Liver (tissue), 9 donors: Measurements from ENCODE around the gene DMWD. TPM values are rescaled to one million over a fixed set of nuclear protein-coding genes. Genes with fewer than 3 reads are reported as not detected.

ENCODE experiments used
- DNase-seq: peaks from one replicate; pipeline ENCODE4 v3.0.0-alpha.2; 2017; ENCODE audit warnings: low spot score
- H3K27ac ChIP-seq, 2 donors: one replicate each; pipeline ENCODE4 v1.7.0; 2013; ENCODE audit warnings: inconsistent platforms in 2 of 2, low read length in 2 of 2, control low read depth in 1 of 2, low read depth in 1 of 2, mild to moderate bottlenecking in 1 of 2
- H3K27me3 ChIP-seq, 4 donors: one replicate each; pipeline versions ENCODE4 v1.6.1 to v1.7.0; 2013; ENCODE audit warnings: low read length in 3 of 4, inconsistent platforms in 1 of 4, mild to moderate bottlenecking in 1 of 4, moderate library complexity in 1 of 4; ENCODE audit not compliant: control insufficient read depth in 4 of 4, insufficient read depth in 4 of 4
- H3K36me3 ChIP-seq, 4 donors: one replicate each; pipeline versions ENCODE4 v1.6.1 to v1.7.0; 2013; ENCODE audit warnings: low read length in 3 of 4, mild to moderate bottlenecking in 3 of 4, low read depth in 1 of 4, moderate library complexity in 1 of 4; ENCODE audit not compliant: control insufficient read depth in 4 of 4, insufficient read depth in 3 of 4
- H3K4me1 ChIP-seq, 4 donors: one replicate each; pipeline versions ENCODE4 v1.6.1 to v1.7.0; 2013; ENCODE audit warnings: low read length in 3 of 4, mild to moderate bottlenecking in 3 of 4, moderate library complexity in 1 of 4; ENCODE audit not compliant: control insufficient read depth in 4 of 4, insufficient read depth in 4 of 4
- H3K4me3 ChIP-seq, 3 donors: one replicate each; pipeline versions ENCODE4 v1.6.1 to v1.7.0; 2013; ENCODE audit warnings: low read length in 3 of 3, control low read depth in 1 of 3, low read depth in 1 of 3, mild to moderate bottlenecking in 1 of 3
- H3K9ac ChIP-seq, 2 donors: one replicate each; pipeline ENCODE4 v1.7.0; 2013; ENCODE audit warnings: low read length in 2 of 2, mild to moderate bottlenecking in 2 of 2, moderate library complexity in 2 of 2, control low read depth in 1 of 2, low read depth in 1 of 2
- H3K9me3 ChIP-seq, 4 donors: one replicate each; pipeline versions ENCODE4 v1.6.1 to v1.7.0; 2013; ENCODE audit warnings: low read length in 3 of 4; ENCODE audit not compliant: control insufficient read depth in 4 of 4
- FOXA1 ChIP-seq: IDR thresholded peaks from 2 replicates; pipeline ENCODE4 v1.6.1; 2016; ENCODE audit warnings: antibody characterized with exemption
- FOXA2 ChIP-seq: IDR thresholded peaks from 2 replicates; pipeline ENCODE4 v1.6.1; 2016; ENCODE audit warnings: antibody characterized with exemption
- GABPA ChIP-seq, 2 donors: IDR thresholded peaks in 1 of 2; conservative IDR thresholded peaks in 1 of 2; 2 replicates each; pipeline ENCODE4 v1.6.1; 2016; ENCODE audit warnings: antibody characterized with exemption in 2 of 2, mild to moderate bottlenecking in 1 of 2, moderate library complexity in 1 of 2
- JUND ChIP-seq, 2 donors: IDR thresholded peaks; 2 replicates each; pipeline ENCODE4 v1.6.1; 2016; ENCODE audit warnings: antibody characterized with exemption in 2 of 2
- NR2F2 ChIP-seq: IDR thresholded peaks from 2 replicates; pipeline ENCODE4 v1.6.1; 2016; ENCODE audit warnings: antibody characterized with exemption
- RXRA ChIP-seq, 2 donors: IDR thresholded peaks; 2 replicates each; pipeline ENCODE4 v1.6.1; 2017 to 2018; ENCODE audit warnings: antibody characterized with exemption in 2 of 2, mild to moderate bottlenecking in 1 of 2
- TAF1 ChIP-seq: conservative IDR thresholded peaks from 2 replicates; pipeline ENCODE4 v1.6.1; 2016; ENCODE audit warnings: antibody characterized with exemption, mild to moderate bottlenecking
- YY1 ChIP-seq: IDR thresholded peaks from 2 replicates; pipeline ENCODE4 v1.6.1; 2016; ENCODE audit warnings: antibody characterized with exemption, mild to moderate bottlenecking
- WGBS: extraction: QIAGEN DNeasy Blood & Tissue Kit; methylation state at CpG from one replicate; pipeline ENCODE4 v1.1.7; 2013; 5-methylcytosine and 5-hydroxymethylcytosine counted together
- polyA plus RNA-seq, 2 donors: library from polyadenylated mRNA; stranded (reverse) in 1 of 2; unstranded in 1 of 2; fragments of 200-250 nt in 1 of 2; fragments of >200 nt in 1 of 2; fragmentation: Nextera tagmentation in 1 of 2; extraction: Ambion mirVana in 1 of 2; gene quantifications; one replicate each; pipeline versions ENCODE4 v1.2.1 to v1.2.3, GENCODE V29; 2013 to 2015
- total RNA-seq, 2 donors: library from RNA; depleted of rRNA; stranded (reverse); fragments of >200 nt; gene quantifications; one replicate each; pipeline ENCODE4 v1.2.3, GENCODE V29; 2014
- TF ChIP-seq, protein P1 (sequence below): IDR thresholded peaks from 2 replicates; pipeline ENCODE4 v1.6.1; 2016; ENCODE audit warnings: antibody characterized with exemption
- TF ChIP-seq, protein P2 (sequence below): fragments of 150-350 bp; IDR thresholded peaks from 2 replicates; pipeline ENCODE4 v1.5.1; 2017; ENCODE audit warnings: improper control_type of control experiment, low read depth, low read length; ENCODE audit not compliant: missing input control
- TF ChIP-seq, protein P3 (sequence below): IDR thresholded peaks from 2 replicates; pipeline ENCODE4 v1.6.1; 2016; ENCODE audit warnings: antibody characterized with exemption
- TF ChIP-seq, protein P4 (sequence below): IDR thresholded peaks from 2 replicates; pipeline ENCODE4 v1.6.1; 2016; ENCODE audit warnings: antibody characterized with exemption
- donor health status: healthy.
- donor health status: healthy.
- donor health status: healthy.
- donor health status: healthy.
- donor health status: healthy.

The DMWD gene
- total and polyA plus RNA-seq, 4 donors = 3.7 to 14.6 (median 8.9) TPM

DNA sequence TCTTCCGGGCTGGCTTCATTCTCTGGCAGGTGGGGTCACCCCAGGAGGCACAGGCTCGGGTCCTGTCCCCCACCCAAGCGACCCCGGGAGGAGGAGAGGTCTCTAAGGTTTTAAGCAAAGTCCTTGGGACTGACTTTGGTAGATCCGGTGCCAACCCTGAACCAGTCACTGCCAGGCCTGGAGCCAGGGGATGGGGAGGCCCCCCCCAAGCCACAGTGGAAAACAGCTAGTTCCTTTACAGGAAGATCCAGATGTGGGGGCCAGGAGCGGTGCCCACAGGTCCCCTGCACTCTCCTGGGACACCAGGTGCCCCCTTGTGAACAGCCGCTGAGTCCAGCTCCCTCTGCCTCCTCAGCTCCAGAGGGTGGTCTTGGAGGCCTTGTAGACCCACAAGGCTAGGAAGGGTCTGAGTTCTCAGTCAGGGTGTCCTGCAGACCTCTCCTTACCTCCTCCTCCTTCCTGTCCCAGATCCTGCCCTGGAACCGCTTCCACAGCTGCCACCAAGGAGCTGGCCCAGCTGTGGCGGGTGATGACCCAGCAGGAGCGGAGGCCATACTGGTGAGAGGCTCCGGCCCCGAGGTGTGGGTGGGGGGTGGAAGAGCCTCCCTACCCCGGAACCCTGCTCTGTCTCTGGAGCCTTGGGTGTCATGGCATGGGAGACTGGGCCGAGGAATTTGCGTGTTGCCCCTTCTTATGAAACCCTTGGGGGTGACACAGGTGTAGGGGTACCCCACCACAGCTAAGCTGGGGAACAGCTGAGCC is 29.6 kb downstream of the DMWD start:
- Histone ChIP-seq H3K27me3 (no peaks in the 10 kb centered on the region), H3K4me1 (peaks cover 3 to 24% (median 6%) of the 10 kb centered on the region in 4 donors), H3K36me3 (peaks cover 0 to 2% (median 0%) of the 10 kb centered on the region in 4 donors), H3K27ac (no peak overlapping the region), H3K9me3 (no peaks in the 10 kb centered on the region), H3K4me3 (no peak overlapping the region), H3K9ac (no peak overlapping the region)
- no peak for DNase-seq
- WGBS = 92% methylated on average over 15 of the region's 15 CpGs
- TF ChIP-seq GABPA (IDR thresholded peaks at IDR 0.05 in 1 of 2, conservative IDR thresholded peaks at IDR 0.05 in 1 of 2) = no peak
- TF ChIP-seq, protein P1, sequence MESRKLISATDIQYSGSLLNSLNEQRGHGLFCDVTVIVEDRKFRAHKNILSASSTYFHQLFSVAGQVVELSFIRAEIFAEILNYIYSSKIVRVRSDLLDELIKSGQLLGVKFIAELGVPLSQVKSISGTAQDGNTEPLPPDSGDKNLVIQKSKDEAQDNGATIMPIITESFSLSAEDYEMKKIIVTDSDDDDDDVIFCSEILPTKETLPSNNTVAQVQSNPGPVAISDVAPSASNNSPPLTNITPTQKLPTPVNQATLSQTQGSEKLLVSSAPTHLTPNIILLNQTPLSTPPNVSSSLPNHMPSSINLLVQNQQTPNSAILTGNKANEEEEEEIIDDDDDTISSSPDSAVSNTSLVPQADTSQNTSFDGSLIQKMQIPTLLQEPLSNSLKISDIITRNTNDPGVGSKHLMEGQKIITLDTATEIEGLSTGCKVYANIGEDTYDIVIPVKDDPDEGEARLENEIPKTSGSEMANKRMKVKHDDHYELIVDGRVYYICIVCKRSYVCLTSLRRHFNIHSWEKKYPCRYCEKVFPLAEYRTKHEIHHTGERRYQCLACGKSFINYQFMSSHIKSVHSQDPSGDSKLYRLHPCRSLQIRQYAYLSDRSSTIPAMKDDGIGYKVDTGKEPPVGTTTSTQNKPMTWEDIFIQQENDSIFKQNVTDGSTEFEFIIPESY = no peak

DNA sequence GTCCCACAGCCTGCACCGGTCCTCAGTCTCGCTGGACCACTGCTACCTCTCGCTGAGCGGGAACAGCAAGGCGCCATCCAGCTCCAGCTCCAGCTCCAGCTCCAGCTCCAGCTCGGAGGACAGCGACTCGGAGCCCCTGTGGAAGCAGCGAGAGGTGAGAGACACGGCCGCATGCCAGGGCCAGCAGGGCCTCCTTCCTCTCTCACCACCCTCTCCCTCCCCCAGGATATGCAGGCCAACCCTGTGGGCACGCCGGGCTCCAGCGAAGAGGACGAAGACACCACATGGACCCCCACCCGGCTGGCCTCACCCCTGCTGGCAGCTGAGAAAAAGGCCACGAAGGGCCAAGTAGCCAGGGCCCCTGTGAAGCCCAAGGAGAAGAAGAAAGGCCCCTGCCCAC is 30.9 kb downstream of the DMWD start:
- no peak overlapping the region for H3K4me3 ChIP-seq
- H3K36me3 ChIP-seq = peaks cover 0 to 2% (median 0%) of the 10 kb centered on the region in 4 donors
- TF ChIP-seq, protein P2, sequence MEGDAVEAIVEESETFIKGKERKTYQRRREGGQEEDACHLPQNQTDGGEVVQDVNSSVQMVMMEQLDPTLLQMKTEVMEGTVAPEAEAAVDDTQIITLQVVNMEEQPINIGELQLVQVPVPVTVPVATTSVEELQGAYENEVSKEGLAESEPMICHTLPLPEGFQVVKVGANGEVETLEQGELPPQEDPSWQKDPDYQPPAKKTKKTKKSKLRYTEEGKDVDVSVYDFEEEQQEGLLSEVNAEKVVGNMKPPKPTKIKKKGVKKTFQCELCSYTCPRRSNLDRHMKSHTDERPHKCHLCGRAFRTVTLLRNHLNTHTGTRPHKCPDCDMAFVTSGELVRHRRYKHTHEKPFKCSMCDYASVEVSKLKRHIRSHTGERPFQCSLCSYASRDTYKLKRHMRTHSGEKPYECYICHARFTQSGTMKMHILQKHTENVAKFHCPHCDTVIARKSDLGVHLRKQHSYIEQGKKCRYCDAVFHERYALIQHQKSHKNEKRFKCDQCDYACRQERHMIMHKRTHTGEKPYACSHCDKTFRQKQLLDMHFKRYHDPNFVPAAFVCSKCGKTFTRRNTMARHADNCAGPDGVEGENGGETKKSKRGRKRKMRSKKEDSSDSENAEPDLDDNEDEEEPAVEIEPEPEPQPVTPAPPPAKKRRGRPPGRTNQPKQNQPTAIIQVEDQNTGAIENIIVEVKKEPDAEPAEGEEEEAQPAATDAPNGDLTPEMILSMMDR = no peak
- 88% methylated on average over 17 of the region's 17 CpGs for WGBS
- no peak overlapping the region for H3K9ac ChIP-seq
- H3K27ac ChIP-seq = no peak overlapping the region
- DNase-seq = no peak
- peaks cover under 1 to 12% (median 2%) of the 10 kb centered on the region in 4 donors for H3K4me1 ChIP-seq
- H3K9me3 ChIP-seq = no peaks in the 10 kb centered on the region
- H3K27me3 ChIP-seq = no peaks in the 10 kb centered on the region

DNA sequence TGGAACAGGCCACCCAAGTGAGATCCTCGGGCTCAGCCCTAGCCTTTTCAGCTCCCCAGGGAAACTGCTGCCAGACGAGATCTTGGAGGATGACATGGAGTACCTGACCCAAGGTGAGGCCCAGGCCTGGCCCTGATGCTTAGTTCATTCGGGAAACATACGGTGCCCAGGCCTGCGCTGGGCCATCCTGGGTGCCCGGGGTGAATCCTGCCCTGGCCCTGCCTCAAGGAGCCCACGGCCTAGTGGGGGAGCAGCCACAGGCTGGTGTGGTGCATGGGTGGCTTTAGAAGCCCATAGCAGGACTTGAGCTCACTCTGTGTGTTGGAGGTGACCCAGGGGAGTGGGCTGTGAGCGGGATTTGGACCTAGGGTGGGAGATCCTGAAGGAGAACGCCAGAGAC is 33.7 kb downstream of the DMWD start:
- H3K36me3 ChIP-seq = no peaks in the 10 kb centered on the region
- no peaks in the 10 kb centered on the region for H3K4me1 ChIP-seq
- H3K27ac ChIP-seq = no peak overlapping the region
- no peak overlapping the region for H3K4me3 ChIP-seq
- no peaks in the 10 kb centered on the region for H3K9me3 ChIP-seq
- DNase-seq = no peak
- WGBS = 90% methylated on average over 9 of the region's 9 CpGs
- H3K9ac ChIP-seq = no peak overlapping the region
- TF ChIP-seq TAF1 (no peak), RXRA (IDR thresholded peaks at IDR 0.05) (no peak), GABPA (IDR thresholded peaks at IDR 0.05 in 1 of 2, conservative IDR thresholded peaks at IDR 0.05 in 1 of 2) (no peak), FOXA2 (no peak), FOXA1 (no peak), YY1 (no peak), JUND (IDR thresholded peaks at IDR 0.05) (no peak), NR2F2 (no peak)
- TF ChIP-seq, protein P3, sequence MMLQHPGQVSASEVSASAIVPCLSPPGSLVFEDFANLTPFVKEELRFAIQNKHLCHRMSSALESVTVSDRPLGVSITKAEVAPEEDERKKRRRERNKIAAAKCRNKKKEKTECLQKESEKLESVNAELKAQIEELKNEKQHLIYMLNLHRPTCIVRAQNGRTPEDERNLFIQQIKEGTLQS = no peak
- TF ChIP-seq, protein P2 = no peak
- TF ChIP-seq, protein P4, sequence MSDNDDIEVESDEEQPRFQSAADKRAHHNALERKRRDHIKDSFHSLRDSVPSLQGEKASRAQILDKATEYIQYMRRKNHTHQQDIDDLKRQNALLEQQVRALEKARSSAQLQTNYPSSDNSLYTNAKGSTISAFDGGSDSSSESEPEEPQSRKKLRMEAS = no peak
- no peaks in the 10 kb centered on the region for H3K27me3 ChIP-seq
